Right ventricle myocardium superior (tissue), 1 donor: Measurements from ENCODE around the gene SV2A. TPM values are rescaled to one million over a fixed set of nuclear protein-coding genes. Genes with fewer than 3 reads are reported as not detected.
"Not testable (repeated sequence)": the region's sequence is repeated elsewhere in the genome, so short reads cannot be mapped to it uniquely, and the experiment has no call there.

Experiments
- ATAC-seq: fragments of 200-7000 bp; cut with Tn5 transposase; one replicate; pipeline ENCODE4 v1.9.1; 2020; ENCODE audit warnings: mild to moderate bottlenecking; ENCODE audit not compliant: poor library complexity
- DNase-seq: peaks from one replicate; pipeline ENCODE4 v3.0.0-alpha.2; 2020
- intact Hi-C: fragments of 100-400 bp; cut with DNase I; formaldehyde crosslinking; loops from one replicate; pipeline ENCODE4 v1.11.2; 2022
- total RNA-seq: library from RNA; stranded (reverse); fragmentation: NEBNext Ultra II Directional; extraction: Animal tissue kit (Norgen Biotek cat#: 25700); gene quantifications from one replicate; pipeline ENCODE4 v1.2.1, GENCODE V29; 2021
- donor health status: DM: no; HTN: yes; CAD: no; lungs with severe emphysema.

Gene SV2A
- total RNA-seq, 1 donor from 2014 or later, result 0.32 TPM

GRCh38 chr1:149896575-149896974, 21.1 kb downstream of the SV2A start:
- ATAC-seq, result no peak
- no peak for DNase-seq
- intact Hi-C loops, result loop anchor here (10.0 kb wide), 1 partner anchor 278 kb away; no protein-coding TSS in a partner anchor

GRCh38 chr1:149888999-149889289, 28.7 kb downstream of the SV2A start:
- intact Hi-C loops, result no loop called here
- no peak for ATAC-seq
- DNase-seq, result no peak

- ATAC-seq (peak; percentile 42), DNase-seq (peak; percentile 80)
- intact Hi-C loops, result no loop called here
Measured at GRCh38 chr1:149888247-149888998, 29.2 kb downstream of the SV2A start.

- intact Hi-C loops, result no loop called here
- peak; percentile 73 for ATAC-seq
Measured at GRCh38 chr1:149887456-149888246, 30.0 kb downstream of the SV2A start.

GRCh38 chr1:149887196-149887455, 30.5 kb downstream of the SV2A start:
- DNase-seq, intact Hi-C loops, ATAC-seq: not testable (repeated sequence)

More at GRCh38 chr1:149887456-149888246, 30.0 kb downstream of the SV2A start:
- DNase-seq, result peak; percentile 71

GRCh38 chr1:149886396-149887195, 31.0 kb downstream of the SV2A start:
- intact Hi-C loops, result no loop called here
- DNase-seq, result peak; percentile 84
- ATAC-seq, result peak; percentile 88

GRCh38 chr1:149886121-149886395, 31.6 kb downstream of the SV2A start:
- DNase-seq, result peak; percentile 46
- peak; percentile 2 for ATAC-seq
- intact Hi-C loops, result not testable (repeated sequence)

GRCh38 chr1:149885339-149886120, 32.1 kb downstream of the SV2A start:
- ATAC-seq, result peak; percentile 68
- intact Hi-C loops, result no loop called here
- peak; percentile 91 for DNase-seq

GRCh38 chr1:149884433-149885338, 33.0 kb downstream of the SV2A start:
- ATAC-seq, result no peak
- intact Hi-C loops, result no loop called here
- no peak for DNase-seq

GRCh38 chr1:149883598-149884247, 33.9 kb downstream of the SV2A start:
- intact Hi-C loops, result no loop called here
- DNase-seq (no peak), ATAC-seq (no peak)

- no peak for ATAC-seq
- DNase-seq, result no peak
- intact Hi-C loops, result no loop called here
Measured at GRCh38 chr1:149881876-149882275, 35.8 kb downstream of the SV2A start.

- intact Hi-C loops, result no loop called here
Measured at GRCh38 chr1:149879556-149879955, 38.1 kb downstream of the SV2A start.

GRCh38 chr1:149877211-149877946, 40.3 kb downstream of the SV2A start:
- intact Hi-C loops, result no loop called here
- DNase-seq, result no peak
- no peak for ATAC-seq

More at GRCh38 chr1:149879556-149879955, 38.1 kb downstream of the SV2A start:
- ATAC-seq, result no peak
- no peak for DNase-seq

- ATAC-seq, intact Hi-C loops, DNase-seq: not testable (repeated sequence)
Measured at GRCh38 chr1:149873060-149873459, 44.6 kb downstream of the SV2A start.

- intact Hi-C loops, DNase-seq: not testable (repeated sequence)
- ATAC-seq, result peak; percentile 28
Measured at GRCh38 chr1:149866887-149867286, 50.8 kb downstream of the SV2A start.

- intact Hi-C loops, result not testable (repeated sequence)
Measured at GRCh38 chr1:149861497-149862054, 56.1 kb downstream of the SV2A start.

More at GRCh38 chr1:149861497-149862054, 56.1 kb downstream of the SV2A start:
- DNase-seq, result not testable (repeated sequence)
- peak; percentile 65 for ATAC-seq
